ENCODE results near the gene DNMBP.

- no peak for TF ChIP-seq CTCF (IDR thresholded peaks at IDR 0.05)
- no peak for TF ChIP-seq POLR2A (IDR thresholded peaks at IDR 0.05)
These were observed 31.7 kb upstream of the DNMBP start for GRCh38 chr10:100041306-100042002.

Measured in tibial nerve (tissue), 3 donors.